ENCODE data around the gene TMUB1. TPM values are rescaled to one million over a fixed set of nuclear protein-coding genes. Genes with fewer than 3 reads are reported as not detected.
A peak's percentile ranks its signal among the peaks of the same experiment; 100 is the strongest.

TMUB1 gene
- total and polyA plus RNA-seq, 9 of the 15 experiments (the other 6 are each of a cell fraction or from before 2014, with no cell fraction given): 0.14 to 241 (median 74.1) TPM

GRCh38 chr7:151082141-151083070, 887 bp downstream of the TMUB1 start (continued):
- TF ChIP-seq RBM34 (IDR thresholded peaks at IDR 0.05; ENCODE audit: borderline replicate concordance, insufficient read depth, low read length) (no peak), ZNF184 (CRISPR knock-in tag; IDR thresholded peaks at IDR 0.05) (no peak), MTF1 (CRISPR knock-in tag; IDR thresholded peaks at IDR 0.05; ENCODE audit: borderline replicate concordance) (no peak), ZC3H8 (IDR thresholded peaks at IDR 0.05) (peak; percentile 15; the same call in 1 of the 2 replicates), ZNF609 (CRISPR knock-in tag; IDR thresholded peaks at IDR 0.05; ENCODE audit: borderline replicate concordance) (no peak), ETV6 (IDR thresholded peaks at IDR 0.05; ENCODE audit: borderline replicate concordance in 1 of 2, low read depth in 2 of 2, low read length in 1 of 2) (no peak), ETV6 (CRISPR knock-in tag; IDR thresholded peaks at IDR 0.05; ENCODE audit: borderline replicate concordance) (no peak), PHB (CRISPR knock-in tag; IDR thresholded peaks at IDR 0.05) (peak; percentile 16; the same call in 1 of the 2 replicates), ZFP1 (CRISPR knock-in tag; IDR thresholded peaks at IDR 0.05) (no peak), TCFL5 (CRISPR knock-in tag; conservative IDR thresholded peaks at IDR 0.05) (no peak), BCOR (IDR thresholded peaks at IDR 0.05) (peak; percentile 66), ZNF644 (tag; IDR thresholded peaks at IDR 0.05; ENCODE audit: low read depth) (no peak)
- TF ChIP-seq, protein P1, sequence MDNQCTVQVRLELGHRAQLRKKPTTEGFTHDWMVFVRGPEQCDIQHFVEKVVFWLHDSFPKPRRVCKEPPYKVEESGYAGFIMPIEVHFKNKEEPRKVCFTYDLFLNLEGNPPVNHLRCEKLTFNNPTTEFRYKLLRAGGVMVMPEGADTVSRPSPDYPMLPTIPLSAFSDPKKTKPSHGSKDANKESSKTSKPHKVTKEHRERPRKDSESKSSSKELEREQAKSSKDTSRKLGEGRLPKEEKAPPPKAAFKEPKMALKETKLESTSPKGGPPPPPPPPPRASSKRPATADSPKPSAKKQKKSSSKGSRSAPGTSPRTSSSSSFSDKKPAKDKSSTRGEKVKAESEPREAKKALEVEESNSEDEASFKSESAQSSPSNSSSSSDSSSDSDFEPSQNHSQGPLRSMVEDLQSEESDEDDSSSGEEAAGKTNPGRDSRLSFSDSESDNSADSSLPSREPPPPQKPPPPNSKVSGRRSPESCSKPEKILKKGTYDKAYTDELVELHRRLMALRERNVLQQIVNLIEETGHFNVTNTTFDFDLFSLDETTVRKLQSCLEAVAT (IDR thresholded peaks at IDR 0.05): peak; percentile 84 to 90

Data from K562 (cell line).